Skin of body (tissue), 2 donors: ENCODE data around the gene TOP3B. TPM values are rescaled to one million over a fixed set of nuclear protein-coding genes. Genes with fewer than 3 reads are reported as not detected.

Source experiments
- DNase-seq: peaks from one replicate; lab custom pipeline; 2025; lab: John Stamatoyannopoulos, UW
- total RNA-seq: library from RNA; depleted of rRNA; stranded (reverse); fragments of >200 nt; gene quantifications from one replicate; pipeline ENCODE4 v1.2.3, GENCODE V29; 2014

Gene TOP3B
- total RNA-seq, 1 donor from 2014 or later = 19.7 TPM

- no peak for DNase-seq
Observed at GRCh38 chr22:21963286-21963685, 19.3 kb downstream of the TOP3B start.

- no peak for DNase-seq
Observed at GRCh38 chr22:21962655-21962949, 20.0 kb downstream of the TOP3B start.

- no peak for DNase-seq
Observed at GRCh38 chr22:21961886-21962654, 20.5 kb downstream of the TOP3B start.

- no peak for DNase-seq
Observed at GRCh38 chr22:21961127-21961867, 21.3 kb downstream of the TOP3B start.

GRCh38 chr22:21960200-21961126, 22.1 kb downstream of the TOP3B start:
- no peak for DNase-seq

GRCh38 chr22:21959274-21960074, 23.1 kb downstream of the TOP3B start:
- DNase-seq = no peak

GRCh38 chr22:21958360-21959273, 24.0 kb downstream of the TOP3B start:
- no peak for DNase-seq

- peak; percentile 29 for DNase-seq
Observed at GRCh38 chr22:21952586-21953571, 29.7 kb downstream of the TOP3B start, which contains the start of gene PPM1F. Gene PPM1F, minus strand, starts transcription at chr22:21952848. Its CDS starts 6,800 bp downstream, at chr22:21946048.

GRCh38 chr22:21951931-21952465, 30.6 kb downstream of the TOP3B start:
- no peak for DNase-seq

- no peak for DNase-seq
Observed at GRCh38 chr22:21951062-21951461, 31.5 kb downstream of the TOP3B start.

GRCh38 chr22:21949948-21950347, 32.6 kb downstream of the TOP3B start:
- no peak for DNase-seq

GRCh38 chr22:21949569-21949918, 33.0 kb downstream of the TOP3B start:
- DNase-seq = no peak

GRCh38 chr22:21948824-21949568, 33.6 kb downstream of the TOP3B start:
- no peak for DNase-seq

- DNase-seq = no peak
Observed at GRCh38 chr22:21948390-21948789, 34.2 kb downstream of the TOP3B start.

- DNase-seq = no peak
Observed at GRCh38 chr22:21947040-21948014, 35.3 kb downstream of the TOP3B start.

GRCh38 chr22:21946262-21946925, 36.2 kb downstream of the TOP3B start:
- no peak for DNase-seq
